NCI-H1930 (cell line): ENCODE results near the gene PTGDR.
A peak's percentile ranks its signal among the peaks of the same experiment; 100 is the strongest.

ENCODE experiments used
- DNase-seq, 2 experiments: peaks; one replicate each; lab custom pipeline; 2025; lab: John Stamatoyannopoulos, UW

Gene PTGDR

GRCh38 chr14:52312931-52313355 lies 45.4 kb downstream of the PTGDR start:
- DNase-seq = no peak

- no peak for DNase-seq
Observed at GRCh38 chr14:52313462-52313861, 46.0 kb downstream of the PTGDR start.

- peak; percentile 16 to 30 for DNase-seq
Observed at GRCh38 chr14:52313903-52314594, 46.6 kb downstream of the PTGDR start, which contains the start of gene PTGER2. PTGER2 (plus strand) TSS chr14:52314312; CDS start chr14:52314549, 237 bp downstream.

GRCh38 chr14:52314595-52315354 lies 47.3 kb downstream of the PTGDR start:
- no peak for DNase-seq

- DNase-seq = no peak
Observed at GRCh38 chr14:52315355-52315718, 47.8 kb downstream of the PTGDR start.

- DNase-seq = no peak
Observed at GRCh38 chr14:52318062-52318461, 50.6 kb downstream of the PTGDR start.

- DNase-seq = no peak
Observed at GRCh38 chr14:52318826-52319645, 51.5 kb downstream of the PTGDR start.

GRCh38 chr14:52319919-52320318 lies 52.4 kb downstream of the PTGDR start:
- no peak for DNase-seq

- no peak for DNase-seq
Observed at GRCh38 chr14:52325126-52325525, 57.6 kb downstream of the PTGDR start.

- DNase-seq = no peak
Observed at GRCh38 chr14:52325630-52326029, 58.1 kb downstream of the PTGDR start.
